GM23338 (cell line): ENCODE data around the gene LRIT1. TPM values are rescaled to one million over a fixed set of nuclear protein-coding genes. Genes with fewer than 3 reads are reported as not detected.

Experiments
- ATAC-seq: fragments of 200-7000 bp; cut with Tn5 transposase; 3 replicates; pipeline ENCODE4 v1.9.1; 2020
- DNase-seq: peaks from one replicate; pipeline ENCODE4 v3.0.0-alpha.2; 2015; ENCODE audit warnings: low spot score
- H2AFZ ChIP-seq: fragments of 200-600 bp; sonication (generic); 2 replicates; pipeline ENCODE4 v1.8.0; 2016; ENCODE audit warnings: antibody characterized with exemption, mild to moderate bottlenecking, moderate library complexity
- H3F3A ChIP-seq: fragments of 200-600 bp; sonication (generic); replicated peaks from 2 replicates; pipeline ENCODE4 v1.8.0; 2017; ENCODE audit warnings: antibody characterized with exemption, mixed run types, low read depth
- H3K27ac ChIP-seq: fragments of 200-600 bp; sonication (generic); 2 replicates; pipeline ENCODE4 v1.6.1; 2016; ENCODE audit warnings: low read depth
- H3K27me3 ChIP-seq: fragments of 200-600 bp; sonication (generic); 2 replicates; pipeline ENCODE4 v1.8.0; 2016; ENCODE audit warnings: mild to moderate bottlenecking, mixed run types, moderate library complexity; ENCODE audit not compliant: insufficient read depth
- H3K36me3 ChIP-seq: fragments of 200-600 bp; sonication (generic); 2 replicates; pipeline ENCODE4 v1.8.0; 2016; ENCODE audit warnings: mild to moderate bottlenecking; ENCODE audit not compliant: insufficient read depth
- H3K4me1 ChIP-seq: fragments of 200-600 bp; sonication (generic); 2 replicates; pipeline ENCODE4 v1.8.0; 2016; ENCODE audit warnings: mild to moderate bottlenecking, moderate library complexity; ENCODE audit not compliant: insufficient read depth
- H3K4me2 ChIP-seq: fragments of 200-600 bp; sonication (generic); 2 replicates; pipeline ENCODE4 v1.7.1; 2017; ENCODE audit warnings: mixed run types
- H3K4me3 ChIP-seq: fragments of 200-600 bp; sonication (generic); 2 replicates; pipeline ENCODE4 v1.6.1; 2016; ENCODE audit warnings: mixed run types
- H3K79me2 ChIP-seq: fragments of 200-600 bp; sonication (generic); replicated peaks from 2 replicates; pipeline ENCODE4 v1.8.0; 2017; ENCODE audit warnings: mild to moderate bottlenecking; ENCODE audit not compliant: insufficient read depth
- H3K9me2 ChIP-seq: fragments of 200-600 bp; sonication (generic); 2 replicates; pipeline ENCODE4 v1.8.0; 2017; ENCODE audit not compliant: insufficient read depth
- H4K20me1 ChIP-seq: fragments of 200-600 bp; sonication (generic); replicated peaks from 2 replicates; pipeline ENCODE4 v1.8.0; 2017; ENCODE audit warnings: mild to moderate bottlenecking; ENCODE audit not compliant: insufficient read depth
- H3K27ac Mint-ChIP-seq: 2 replicates; pipeline ENCODE4 v1.8.0; 2020; ENCODE audit warnings: inconsistent platforms, mild to moderate bottlenecking, moderate library complexity, mixed read lengths
- H3K27me3 Mint-ChIP-seq: 3 replicates; pipeline ENCODE4 v1.8.0; 2022; ENCODE audit warnings: low read depth, mild to moderate bottlenecking, moderate library complexity, mixed read lengths, inconsistent platforms; ENCODE audit not compliant: insufficient read depth, poor library complexity
- H3K36me3 Mint-ChIP-seq: 3 replicates; pipeline ENCODE4 v1.8.0; 2021; ENCODE audit warnings: low read depth, mild to moderate bottlenecking, inconsistent platforms, moderate library complexity, mixed read lengths
- H3K4me1 Mint-ChIP-seq: 3 replicates; pipeline ENCODE4 v1.8.0; 2020; ENCODE audit warnings: mild to moderate bottlenecking, inconsistent platforms, mixed read lengths
- H3K4me3 Mint-ChIP-seq: 3 replicates; pipeline ENCODE4 v1.8.0; 2021; ENCODE audit warnings: moderate library complexity, mild to moderate bottlenecking, inconsistent platforms, mixed read lengths
- H3K9me3 Mint-ChIP-seq: 3 replicates; pipeline ENCODE4 v1.8.0; 2020; ENCODE audit warnings: moderate library complexity, mild to moderate bottlenecking, inconsistent platforms, mixed read lengths
- CREB1 ChIP-seq: fragments of 250-450 bp; sonication (Bioruptor Pico); IDR thresholded peaks from 2 replicates; pipeline ENCODE4 v1.5.0; 2020; ENCODE audit warnings: low read depth, mild to moderate bottlenecking, moderate library complexity
- CTCF ChIP-seq, 2 experiments: fragments of 200-600 bp in 1 of 2; sonication (generic) in 1 of 2; conservative IDR thresholded peaks; 2 replicates each; pipeline versions ENCODE4 v1.5.1 to v1.6.1; 2016 to 2017; ENCODE audit warnings: antibody characterized with exemption in 2 of 2, low read depth in 2 of 2, mild to moderate bottlenecking in 2 of 2, moderate library complexity in 1 of 2
- EZH2 ChIP-seq: fragments of 200-600 bp; sonication (generic); IDR thresholded peaks from one replicate; pipeline ENCODE4 v1.8.0; 2017; ENCODE audit warnings: antibody characterized with exemption, mild to moderate bottlenecking, low read depth; ENCODE audit not compliant: unreplicated experiment
- EZH2phosphoT487 ChIP-seq: fragments of 200-600 bp; sonication (generic); IDR thresholded peaks from one replicate; pipeline ENCODE4 v1.8.1; 2018; ENCODE audit warnings: antibody characterized with exemption; ENCODE audit not compliant: unreplicated experiment
- JUNB ChIP-seq: IDR thresholded peaks from one replicate; pipeline ENCODE4 v1.6.1; 2016; ENCODE audit warnings: antibody characterized with exemption; ENCODE audit not compliant: unreplicated experiment
- NANOG ChIP-seq: IDR thresholded peaks from 2 replicates; pipeline ENCODE4 v1.6.1; 2016; ENCODE audit warnings: antibody characterized with exemption, borderline replicate concordance
- POLR2AphosphoS5 ChIP-seq: IDR thresholded peaks from 2 replicates; pipeline ENCODE4 v1.6.1; 2016; ENCODE audit warnings: antibody characterized with exemption, low read depth
- REST ChIP-seq: IDR thresholded peaks from one replicate; pipeline ENCODE4 v1.6.1; 2018; ENCODE audit warnings: antibody characterized with exemption; ENCODE audit not compliant: unreplicated experiment
- STAT1 ChIP-seq: IDR thresholded peaks from one replicate; pipeline ENCODE4 v1.6.1; 2016; ENCODE audit warnings: antibody characterized with exemption; ENCODE audit not compliant: unreplicated experiment
- ZNF114 ChIP-seq: fragments of 250-450 bp; sonication (Bioruptor Pico); IDR thresholded peaks from 2 replicates; pipeline ENCODE4 v1.5.0; 2020; ENCODE audit warnings: mild to moderate bottlenecking, moderate library complexity
- ZNF331 ChIP-seq: fragments of 250-450 bp; sonication (Bioruptor Pico); IDR thresholded peaks from 2 replicates; pipeline ENCODE4 v1.5.0; 2020; ENCODE audit warnings: low read depth, mild to moderate bottlenecking, moderate library complexity
- polyA plus RNA-seq: library from polyadenylated mRNA; unstranded; fragments of >200 nt; fragmentation: Nextera tagmentation; extraction: Ambion mirVana; gene quantifications from 2 replicates; pipeline ENCODE4 v1.2.1, GENCODE V29; 2016
- total RNA-seq: library from RNA; depleted of rRNA; stranded (reverse); fragments of >200 nt; shearing (Covaris generic); gene quantifications from 2 replicates; pipeline ENCODE4 v1.2.3, GENCODE V29; 2014

Gene LRIT1
- total and polyA plus RNA-seq, 2 experiments from 2014 or later, result 0.07 TPM; not detected in 1

- TF ChIP-seq EZH2phosphoT487, result no peak
- TF ChIP-seq ZNF114 (CRISPR knock-in tag), result no peak
- no peak for TF ChIP-seq ZNF331 (CRISPR knock-in tag)
- TF ChIP-seq STAT1, result no peak
- TF ChIP-seq CTCF (conservative IDR thresholded peaks at IDR 0.05; ENCODE audit: low read depth in 2 of 2), result no peak
- no peak for TF ChIP-seq EZH2
These were observed 21.0 kb upstream of the LRIT1 start (continued) for GRCh38 chr10:84262190-84262956.

GRCh38 chr10:84261236-84261915 lies 20.0 kb upstream of the LRIT1 start:
- Histone ChIP-seq H3K4me3 (no peak overlapping the region), H3F3A (no peaks in the 10 kb centered on the region), H4K20me1 (no peaks in the 10 kb centered on the region), H3K4me2 (no peak overlapping the region), H3K36me3 (no peaks in the 10 kb centered on the region), H3K27me3 (peaks cover 6% of the 10 kb centered on the region), H3K4me1 (no peaks in the 10 kb centered on the region; the same call in 1 of the 2 replicates), H3K27ac (no peak overlapping the region), H3K79me2 (no peaks in the 10 kb centered on the region), H2AFZ (no peak overlapping the region), H3K9me2 (no peaks in the 10 kb centered on the region)
- no peaks in the 10 kb centered on the region for H3K36me3 Mint-ChIP-seq
- no peak for DNase-seq
- no peak for ATAC-seq
- no peak for TF ChIP-seq CREB1
- no peak for TF ChIP-seq JUNB
- no peak for TF ChIP-seq NANOG
- no peak for TF ChIP-seq ZNF331 (CRISPR knock-in tag)
- no peak for TF ChIP-seq POLR2AphosphoS5
- no peak overlapping the region for H3K27ac Mint-ChIP-seq
- peaks cover 13% of the 10 kb centered on the region for H3K27me3 Mint-ChIP-seq
- H3K9me3 Mint-ChIP-seq, result no peaks in the 10 kb centered on the region; the same call in 2 of the 3 replicates
- no peak overlapping the region for H3K4me3 Mint-ChIP-seq
- peaks cover 3% of the 10 kb centered on the region for H3K4me1 Mint-ChIP-seq

- H3K36me3 ChIP-seq, result no peaks in the 10 kb centered on the region
- no peak for ATAC-seq
- no peak overlapping the region for H3K27ac Mint-ChIP-seq
- H3K27me3 Mint-ChIP-seq, result peaks cover 10% of the 10 kb centered on the region
- DNase-seq, result no peak
- H3K4me1 ChIP-seq, result no peaks in the 10 kb centered on the region; the same call in 1 of the 2 replicates
- no peak overlapping the region for H3K27ac ChIP-seq
- no peaks in the 10 kb centered on the region for H3K9me2 ChIP-seq
- no peaks in the 10 kb centered on the region for H3F3A ChIP-seq
- H2AFZ ChIP-seq, result no peak overlapping the region
- no peaks in the 10 kb centered on the region for H3K9me3 Mint-ChIP-seq
- H4K20me1 ChIP-seq, result no peaks in the 10 kb centered on the region
- H3K4me3 ChIP-seq, result no peak overlapping the region
- H3K4me2 ChIP-seq, result no peak overlapping the region
- H3K79me2 ChIP-seq, result no peaks in the 10 kb centered on the region
- no peaks in the 10 kb centered on the region for H3K36me3 Mint-ChIP-seq
- no peaks in the 10 kb centered on the region; the same call in 1 of the 3 replicates for H3K4me1 Mint-ChIP-seq
- H3K4me3 Mint-ChIP-seq, result no peak overlapping the region
- peaks cover 9% of the 10 kb centered on the region for H3K27me3 ChIP-seq
- TF ChIP-seq REST (no peak), NANOG (no peak), POLR2AphosphoS5 (no peak)
These were observed 16.8 kb upstream of the LRIT1 start for GRCh38 chr10:84258034-84258695.
